Globus pallidus (tissue), 1 donor: ENCODE data around the gene PSMC4.

Experiments
- DNase-seq: peaks from one replicate; pipeline ENCODE4 v3.0.0-alpha.2; 2015; ENCODE audit warnings: low spot score

The PSMC4 gene

DNA sequence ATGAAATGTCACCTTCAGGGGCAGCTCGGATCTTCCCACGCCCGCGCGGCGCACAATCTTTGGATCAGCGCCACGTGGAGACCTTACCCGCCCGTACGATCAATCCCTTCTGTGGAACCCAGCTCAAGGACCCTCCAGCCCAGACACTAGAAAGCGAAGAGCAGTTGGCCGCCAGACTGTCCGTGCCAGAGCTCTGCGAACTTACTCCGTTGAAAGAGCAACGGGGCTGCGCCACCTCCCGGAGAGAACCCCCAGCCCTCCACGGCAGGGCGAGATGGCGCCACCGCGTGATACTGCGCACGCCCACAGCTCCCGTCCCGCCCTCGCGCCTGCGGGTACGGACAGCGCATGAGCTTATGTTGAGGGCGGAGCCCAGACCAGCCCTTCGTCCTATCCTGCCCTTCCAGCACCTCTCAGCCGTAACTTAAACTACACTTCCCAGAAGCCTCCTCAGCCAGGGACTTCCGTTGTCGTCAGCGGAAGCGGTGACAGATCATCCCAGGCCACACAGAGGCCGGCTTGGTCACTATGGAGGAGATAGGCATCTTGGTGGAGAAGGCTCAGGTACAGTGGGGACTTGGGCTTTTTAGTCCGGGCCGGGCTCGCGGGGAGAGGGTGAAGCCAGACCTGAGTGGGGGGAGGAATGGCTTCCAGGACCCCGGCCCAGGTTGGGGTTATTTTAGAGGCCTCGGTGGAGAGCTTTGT, at the start of gene PSMC4:
PSMC4 (plus strand) TSS at position 491 of the 705 bp plus-strand sequence; CDS start at position 529, 38 bp downstream.
- DNase-seq: peak; percentile 100

- DNase-seq: no peak
Observed at GRCh38 chr19:39923862-39924261, 47.1 kb upstream of the PSMC4 start.

GRCh38 chr19:39924389-39924788, 46.6 kb upstream of the PSMC4 start:
- no peak for DNase-seq

DNA sequence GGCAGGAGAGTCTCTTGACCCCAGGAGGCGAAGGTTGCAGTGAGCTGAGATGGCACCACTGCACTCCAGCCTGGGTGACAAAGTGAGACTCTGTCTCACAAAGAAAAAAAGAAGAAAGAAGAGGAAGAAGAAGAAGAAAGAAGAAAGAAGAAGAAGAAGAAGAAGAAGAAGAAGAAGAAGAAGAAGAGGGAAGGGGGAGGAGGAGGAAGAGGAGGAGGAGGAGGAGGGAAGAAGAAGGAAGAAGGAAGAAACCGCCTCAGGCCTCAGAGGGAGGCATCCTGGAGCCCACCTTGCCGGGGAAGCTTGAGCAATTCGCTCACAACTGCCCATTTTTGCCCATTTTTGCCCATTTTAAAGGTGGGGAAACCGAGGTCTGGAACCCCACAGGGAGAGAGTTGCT, 46.0 kb upstream of the PSMC4 start:
- DNase-seq: no peak

- DNase-seq: no peak
Observed at GRCh38 chr19:39926170-39926760, 44.7 kb upstream of the PSMC4 start.

GRCh38 chr19:39927076-39927475, 43.9 kb upstream of the PSMC4 start:
- DNase-seq: no peak

- no peak for DNase-seq
Observed at GRCh38 chr19:39927524-39928356, 43.2 kb upstream of the PSMC4 start.

- no peak for DNase-seq
Observed at GRCh38 chr19:39928357-39928725, 42.6 kb upstream of the PSMC4 start.

GRCh38 chr19:39929750-39930149, 41.2 kb upstream of the PSMC4 start:
- no peak for DNase-seq

- DNase-seq: no peak
Observed at GRCh38 chr19:39934584-39935363, 36.2 kb upstream of the PSMC4 start, which contains the start of gene FCGBP. Gene FCGBP (minus strand): TSS chr19:39934634.

DNA sequence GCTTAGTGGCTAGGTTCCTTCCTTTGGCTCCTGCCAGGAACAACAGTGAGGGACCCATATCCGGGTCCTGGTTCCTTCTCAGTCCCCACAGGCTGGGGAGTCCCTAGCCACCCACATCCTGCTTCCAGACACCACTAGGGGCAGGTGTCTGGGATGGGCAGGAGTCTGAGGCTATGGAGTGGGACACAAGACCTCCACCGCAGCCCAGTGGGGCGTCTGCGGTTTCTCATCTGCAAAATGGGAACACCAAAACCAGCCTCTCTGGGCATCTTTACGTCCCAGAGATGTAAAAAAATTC, 35.7 kb upstream of the PSMC4 start:
- no peak for DNase-seq

- no peak for DNase-seq
Observed at GRCh38 chr19:39936020-39936419, 34.9 kb upstream of the PSMC4 start.

DNA sequence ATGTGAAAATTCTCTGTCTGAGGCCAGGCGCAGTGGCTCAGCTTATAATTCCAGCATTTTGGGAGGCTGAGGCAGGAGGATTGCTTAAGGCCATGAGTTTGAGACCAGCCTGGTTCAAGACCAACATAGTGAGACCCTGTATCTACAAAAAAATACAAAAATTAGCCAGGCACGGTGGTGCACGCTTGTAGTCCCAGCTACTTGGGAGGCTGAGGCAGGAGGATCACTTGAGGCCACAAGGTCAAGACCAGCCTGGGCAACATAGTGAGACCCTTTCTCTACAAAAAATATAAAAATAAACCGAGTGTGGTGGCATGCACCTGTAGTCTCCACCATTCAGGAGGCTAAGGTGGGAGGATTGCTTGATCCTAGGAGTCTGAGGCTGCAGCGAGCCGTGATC, 34.3 kb upstream of the PSMC4 start:
- DNase-seq: no peak

DNA sequence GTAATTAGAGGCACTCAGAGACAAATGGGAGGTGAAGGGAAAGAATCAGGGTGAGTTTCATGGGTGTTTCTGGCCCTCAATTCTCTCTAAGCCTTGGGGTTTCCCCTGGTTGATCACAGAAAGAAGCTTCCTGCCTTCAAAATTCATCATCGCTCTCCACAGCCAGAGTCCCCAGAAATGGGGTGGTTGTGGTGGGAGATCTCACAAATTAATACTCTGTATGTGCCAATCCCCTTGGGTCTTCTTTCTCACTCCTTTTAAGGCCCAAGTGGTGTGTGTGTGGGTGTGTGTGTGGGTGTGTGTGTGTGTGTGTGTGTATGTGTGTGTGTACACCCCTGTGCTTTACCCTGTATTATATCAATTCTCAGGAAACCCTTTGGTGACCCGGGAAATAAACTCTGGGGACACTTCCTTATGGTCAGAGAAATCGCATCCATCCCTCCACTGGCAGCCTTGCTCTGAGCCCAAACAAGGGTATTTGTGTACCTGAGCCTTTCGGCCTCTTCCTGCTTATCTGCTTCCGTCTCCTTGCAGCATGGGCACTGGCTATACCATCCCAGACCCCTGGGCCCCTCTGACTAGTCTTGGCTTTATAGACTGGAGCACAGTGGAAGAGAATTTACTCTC, 33.8 kb upstream of the PSMC4 start:
- DNase-seq: no peak

GRCh38 chr19:39937787-39938186, 33.2 kb upstream of the PSMC4 start:
- DNase-seq: no peak

DNA sequence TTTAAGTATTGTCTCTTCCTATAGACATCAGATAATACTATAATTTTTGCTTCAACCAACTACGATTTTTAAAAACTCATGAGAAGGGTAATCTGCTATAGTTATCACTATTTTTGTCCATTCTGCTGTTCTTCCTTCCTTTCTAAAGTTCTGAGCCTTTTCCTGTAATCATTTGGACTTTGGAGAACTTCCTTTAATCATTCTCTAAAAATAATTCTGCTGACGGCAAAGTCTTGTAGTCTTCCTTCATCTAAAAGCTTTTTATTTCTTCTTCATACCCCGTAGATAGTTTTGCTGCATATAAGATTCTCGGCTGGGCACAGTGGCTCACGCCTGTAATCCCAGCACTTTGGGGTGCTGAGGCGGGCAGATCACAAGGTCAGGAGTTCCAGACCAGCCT, 31.4 kb upstream of the PSMC4 start:
- DNase-seq: no peak

GRCh38 chr19:39940221-39940833, 30.6 kb upstream of the PSMC4 start:
- DNase-seq: no peak

DNA sequence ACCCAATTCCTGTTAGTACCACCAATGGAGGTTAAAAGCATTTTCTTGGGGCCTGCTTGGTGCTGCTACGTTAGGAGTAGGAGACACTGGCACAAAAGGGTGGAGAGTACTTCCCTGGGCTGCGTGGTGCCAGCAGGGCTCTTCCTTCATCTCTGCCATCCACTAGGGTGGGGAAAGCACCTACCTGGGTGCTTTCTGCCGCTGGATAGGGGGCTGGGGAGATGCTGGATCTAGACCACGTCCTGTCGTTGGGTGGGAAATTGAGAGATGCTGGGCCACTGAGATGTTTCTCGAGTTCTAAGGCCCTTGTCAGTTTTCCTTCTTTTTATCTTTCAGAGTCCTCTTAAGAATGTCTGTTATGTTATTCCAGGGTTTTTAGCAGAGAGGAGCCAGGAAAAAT, 29.8 kb upstream of the PSMC4 start:
- DNase-seq: no peak

DNA sequence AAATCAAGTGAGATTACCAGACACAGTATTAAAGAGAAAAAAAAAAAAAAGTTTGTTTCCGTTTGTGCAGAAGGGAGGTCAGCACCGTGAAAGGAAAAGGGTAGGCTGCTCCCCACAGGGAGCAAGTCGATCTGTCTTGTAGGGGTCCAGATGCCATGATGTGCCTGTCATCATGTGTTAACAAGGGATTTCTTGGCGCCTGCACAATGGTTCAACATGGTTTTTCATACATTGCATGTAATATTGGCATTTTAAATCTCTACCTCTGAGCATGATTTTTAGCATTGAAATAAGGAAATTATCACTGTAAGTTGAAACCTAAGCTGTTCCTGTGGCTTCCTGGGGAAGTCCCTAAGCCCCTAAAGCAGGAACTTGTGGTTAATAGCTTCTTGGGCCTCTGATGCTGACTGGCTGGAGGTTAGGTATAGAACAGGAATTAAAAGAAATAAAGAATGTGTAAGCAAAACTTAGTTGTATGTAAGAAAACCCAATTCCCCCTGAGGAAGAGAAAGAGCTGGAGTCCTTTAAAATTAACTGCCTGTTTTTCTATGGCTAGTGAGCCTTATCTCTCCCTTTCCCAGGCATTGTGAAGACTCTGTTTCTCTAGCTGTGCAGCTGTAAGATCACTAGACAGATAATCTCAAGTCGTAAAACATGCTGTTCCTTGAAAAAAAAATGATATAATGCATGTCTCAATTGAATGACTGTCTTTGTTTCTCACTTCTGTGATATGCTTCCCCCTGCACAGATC, 29.2 kb upstream of the PSMC4 start:
- DNase-seq: peak; percentile 62

GRCh38 chr19:39942366-39942730, 28.6 kb upstream of the PSMC4 start:
- no peak for DNase-seq

- no peak for DNase-seq
Observed at GRCh38 chr19:39943586-39943985, 27.4 kb upstream of the PSMC4 start.
